A673 (cell line): ENCODE results near the gene FLT3. TPM values are rescaled to one million over a fixed set of nuclear protein-coding genes. Genes with fewer than 3 reads are reported as not detected.

ENCODE experiments used
- BruUV-seq: library from RNA; stranded (reverse); fragments of 400-500 nt; replicated peaks from 2 replicates; lab custom pipeline; 2021; lab: Mats Ljungman, UMichigan
- CTCF ChIA-PET: fragments of 300-600 bp; sonication (Branson Sonifier 250); formaldehyde crosslinking; loops from one replicate; lab custom pipeline; 2022; ENCODE audit warnings: antibody characterized with exemption; lab: Charles Lee
- POLR2A ChIA-PET: fragments of 300-600 bp; sonication (Branson Sonifier 250); formaldehyde crosslinking; loops from one replicate; lab custom pipeline; 2022; ENCODE audit warnings: antibody characterized with exemption; ENCODE audit not compliant: low non-redundant PET; lab: Charles Lee
- DNase-seq: peaks from one replicate; pipeline ENCODE4 v3.0.0-alpha.2; 2015; ENCODE audit warnings: low spot score
- H3K27ac ChIP-seq: fragments of 200-600 bp; sonication (generic); 2 replicates; pipeline ENCODE4 v1.5.1; 2016; ENCODE audit warnings: mixed run types, low read depth, mild to moderate bottlenecking, mixed read lengths, antibody characterized with exemption, low read length; ENCODE audit not compliant: poor library complexity, severe bottlenecking
- H3K27me3 ChIP-seq: fragments of 200-600 bp; sonication (generic); replicated peaks from 2 replicates; pipeline ENCODE4 v1.6.1; 2017; ENCODE audit warnings: mixed run types, low read depth, mild to moderate bottlenecking, mixed read lengths, antibody characterized with exemption, low read length; ENCODE audit not compliant: insufficient read depth, poor library complexity
- H3K36me3 ChIP-seq: fragments of 200-600 bp; sonication (generic); 2 replicates; pipeline ENCODE4 v1.6.1; 2016; ENCODE audit warnings: mixed run types, mild to moderate bottlenecking, mixed read lengths, antibody characterized with exemption, low read length; ENCODE audit not compliant: insufficient read depth, poor library complexity, severe bottlenecking
- H3K4me1 ChIP-seq: fragments of 200-600 bp; sonication (generic); 2 replicates; pipeline ENCODE4 v1.6.1; 2017; ENCODE audit warnings: mixed run types, mild to moderate bottlenecking, mixed read lengths, antibody characterized with exemption, low read length; ENCODE audit not compliant: insufficient read depth, poor library complexity, severe bottlenecking
- H3K4me3 ChIP-seq: fragments of 200-600 bp; sonication (generic); 2 replicates; pipeline ENCODE4 v1.5.1; 2016; ENCODE audit warnings: low read depth, mixed run types, mild to moderate bottlenecking, mixed read lengths, low read length; ENCODE audit not compliant: poor library complexity, severe bottlenecking
- H3K9me3 ChIP-seq: fragments of 200-600 bp; sonication (generic); 2 replicates; pipeline ENCODE4 v1.6.1; 2016; ENCODE audit warnings: mixed run types, low read depth, mild to moderate bottlenecking, mixed read lengths, antibody characterized with exemption, low read length; ENCODE audit not compliant: poor library complexity, severe bottlenecking
- EZH2 ChIP-seq: fragments of 200-600 bp; sonication (generic); IDR thresholded peaks from 2 replicates; pipeline ENCODE4 v1.6.1; 2017; ENCODE audit warnings: borderline replicate concordance, low read depth, mild to moderate bottlenecking, mixed read lengths, antibody characterized with exemption, low read length; ENCODE audit not compliant: poor library complexity, severe bottlenecking
- intact Hi-C: fragments of 100-400 bp; cut with micrococcal nuclease; formaldehyde crosslinking; loops from one replicate; pipeline ENCODE4 v1.10.0; 2022; ENCODE audit not compliant: unreplicated experiment
- total RNA-seq: library from RNA; stranded (reverse); gene quantifications from 2 replicates; pipeline ENCODE4 v1.2.3, GENCODE V29; 2021
- TF ChIP-seq, protein P1 (sequence below): fragments of 300-800, 200-600 bp; sonication (generic); conservative IDR thresholded peaks from 2 replicates; pipeline ENCODE4 v1.5.1; 2017; ENCODE audit warnings: low read depth, mild to moderate bottlenecking, antibody characterized with exemption, low read length, moderate library complexity, mixed read lengths

The FLT3 gene
- total RNA-seq, 1 experiment from 2014 or later, result 0.15 TPM

DNA sequence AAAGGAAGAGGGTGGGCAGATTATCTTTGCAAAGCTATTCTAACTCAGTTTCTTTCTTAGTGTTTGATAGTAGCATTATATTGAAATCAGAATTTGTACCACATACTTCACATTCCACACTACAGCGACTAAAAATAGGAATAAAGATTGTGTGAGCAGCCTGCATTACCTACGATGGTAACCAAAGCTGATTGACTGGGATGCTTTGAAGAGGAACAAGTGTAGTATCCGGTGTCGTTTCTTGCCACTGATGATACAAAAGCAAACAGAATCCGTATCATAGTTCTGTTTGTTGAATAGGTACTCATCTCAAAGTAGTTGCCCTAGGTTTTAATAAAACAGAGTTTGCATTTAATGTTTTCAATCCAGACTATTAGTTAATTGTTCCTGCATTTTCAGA, 51.2 kb downstream of the FLT3 start:
- Histone ChIP-seq H3K4me3 (no peak overlapping the region), H3K27ac (no peak overlapping the region), H3K36me3 (no peaks in the 10 kb centered on the region), H3K4me1 (no peaks in the 10 kb centered on the region), H3K27me3 (peaks cover 17% of the 10 kb centered on the region), H3K9me3 (no peaks in the 10 kb centered on the region)
- ChIA-PET CTCF (no interaction called here), POLR2A (no interaction called here)
- DNase-seq, result no peak
- no TSS peak for BruUV-seq
- TF ChIP-seq, protein P1, sequence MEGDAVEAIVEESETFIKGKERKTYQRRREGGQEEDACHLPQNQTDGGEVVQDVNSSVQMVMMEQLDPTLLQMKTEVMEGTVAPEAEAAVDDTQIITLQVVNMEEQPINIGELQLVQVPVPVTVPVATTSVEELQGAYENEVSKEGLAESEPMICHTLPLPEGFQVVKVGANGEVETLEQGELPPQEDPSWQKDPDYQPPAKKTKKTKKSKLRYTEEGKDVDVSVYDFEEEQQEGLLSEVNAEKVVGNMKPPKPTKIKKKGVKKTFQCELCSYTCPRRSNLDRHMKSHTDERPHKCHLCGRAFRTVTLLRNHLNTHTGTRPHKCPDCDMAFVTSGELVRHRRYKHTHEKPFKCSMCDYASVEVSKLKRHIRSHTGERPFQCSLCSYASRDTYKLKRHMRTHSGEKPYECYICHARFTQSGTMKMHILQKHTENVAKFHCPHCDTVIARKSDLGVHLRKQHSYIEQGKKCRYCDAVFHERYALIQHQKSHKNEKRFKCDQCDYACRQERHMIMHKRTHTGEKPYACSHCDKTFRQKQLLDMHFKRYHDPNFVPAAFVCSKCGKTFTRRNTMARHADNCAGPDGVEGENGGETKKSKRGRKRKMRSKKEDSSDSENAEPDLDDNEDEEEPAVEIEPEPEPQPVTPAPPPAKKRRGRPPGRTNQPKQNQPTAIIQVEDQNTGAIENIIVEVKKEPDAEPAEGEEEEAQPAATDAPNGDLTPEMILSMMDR, result no peak
- no peak for TF ChIP-seq EZH2
- intact Hi-C loops, result no loop called here

DNA sequence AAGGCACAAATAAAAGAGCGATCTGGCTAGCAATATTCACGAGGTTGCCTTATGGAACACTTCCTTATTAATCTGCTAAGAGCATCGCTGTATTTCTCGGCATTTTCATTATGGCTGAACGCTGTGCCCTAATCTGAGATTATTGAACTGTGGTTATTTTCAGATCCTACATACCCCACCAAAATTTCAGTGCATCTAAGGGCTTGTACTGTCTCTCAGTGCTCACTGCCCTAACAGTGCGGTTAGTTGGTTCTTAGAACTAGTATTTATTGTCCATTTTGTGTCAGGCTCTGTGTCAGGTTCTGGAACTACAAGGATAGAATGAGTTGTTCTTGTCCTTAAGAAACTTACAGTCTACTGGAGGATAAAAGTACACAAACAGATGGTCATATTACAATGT, 51.6 kb downstream of the FLT3 start:
- ChIA-PET POLR2A (no interaction called here), CTCF (no interaction called here)
- intact Hi-C loops, result no loop called here
- H3K27me3 ChIP-seq, result peaks cover 17% of the 10 kb centered on the region
- no peaks in the 10 kb centered on the region for H3K4me1 ChIP-seq
- no peak overlapping the region for H3K27ac ChIP-seq
- H3K36me3 ChIP-seq, result no peaks in the 10 kb centered on the region
- no peak overlapping the region for H3K4me3 ChIP-seq
- DNase-seq, result no peak
- TF ChIP-seq EZH2, result no peak
- TF ChIP-seq, protein P1, result no peak
- BruUV-seq, result no TSS peak
- H3K9me3 ChIP-seq, result no peaks in the 10 kb centered on the region

DNA sequence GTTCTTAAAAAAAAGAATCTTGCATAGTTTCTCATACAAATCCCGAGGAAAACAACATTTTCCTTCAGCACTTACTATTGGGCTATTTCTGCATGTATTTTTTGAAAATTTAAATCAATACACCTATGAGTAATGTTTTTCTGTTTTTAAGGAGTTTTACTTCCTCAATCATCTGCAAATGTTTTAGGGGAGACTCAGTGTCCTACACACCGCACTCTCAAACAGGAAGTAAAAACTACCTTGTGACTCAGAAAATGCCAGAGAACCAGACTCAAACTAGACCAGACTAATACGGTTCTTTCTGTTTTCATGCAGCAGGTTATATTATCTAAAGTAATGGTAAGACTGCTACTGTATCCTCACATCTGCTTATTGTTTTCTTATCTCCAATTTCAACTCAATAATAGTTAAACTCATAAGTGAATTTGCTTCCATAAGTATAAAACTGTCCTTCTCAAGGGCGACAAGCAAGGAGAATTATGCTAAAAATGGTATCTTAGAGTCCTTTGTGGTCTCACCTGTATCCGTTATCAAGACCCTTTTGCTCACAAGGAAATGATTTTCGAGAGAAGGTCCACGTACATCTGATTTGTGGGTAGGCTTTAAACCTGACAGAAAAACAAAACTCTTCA, 52.5 kb downstream of the FLT3 start:
- Histone ChIP-seq H3K27ac (no peak overlapping the region), H3K9me3 (no peaks in the 10 kb centered on the region), H3K27me3 (peaks cover 17% of the 10 kb centered on the region), H3K4me3 (no peak overlapping the region), H3K36me3 (no peaks in the 10 kb centered on the region), H3K4me1 (no peaks in the 10 kb centered on the region)
- intact Hi-C loops, result no loop called here
- TF ChIP-seq, protein P1, result no peak
- no peak for TF ChIP-seq EZH2
- DNase-seq, result no peak
- ChIA-PET CTCF (no interaction called here), POLR2A (no interaction called here)
- BruUV-seq, result no TSS peak
